Nucleus accumbens (tissue), 56 donors: Measurements from ENCODE around the gene P3H4.
A peak's percentile ranks its signal among the peaks of the same experiment; 100 is the strongest.
"Not testable (repeated sequence)": the region's sequence is repeated elsewhere in the genome, so short reads cannot be mapped to it uniquely, and the experiment has no call there.

Experiments used
- DNase-seq, 56 donors: peaks; one replicate each; lab custom pipeline; 2025; lab: John Stamatoyannopoulos, UW

Gene P3H4, protein sequence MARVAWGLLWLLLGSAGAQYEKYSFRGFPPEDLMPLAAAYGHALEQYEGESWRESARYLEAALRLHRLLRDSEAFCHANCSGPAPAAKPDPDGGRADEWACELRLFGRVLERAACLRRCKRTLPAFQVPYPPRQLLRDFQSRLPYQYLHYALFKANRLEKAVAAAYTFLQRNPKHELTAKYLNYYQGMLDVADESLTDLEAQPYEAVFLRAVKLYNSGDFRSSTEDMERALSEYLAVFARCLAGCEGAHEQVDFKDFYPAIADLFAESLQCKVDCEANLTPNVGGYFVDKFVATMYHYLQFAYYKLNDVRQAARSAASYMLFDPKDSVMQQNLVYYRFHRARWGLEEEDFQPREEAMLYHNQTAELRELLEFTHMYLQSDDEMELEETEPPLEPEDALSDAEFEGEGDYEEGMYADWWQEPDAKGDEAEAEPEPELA

DNA sequence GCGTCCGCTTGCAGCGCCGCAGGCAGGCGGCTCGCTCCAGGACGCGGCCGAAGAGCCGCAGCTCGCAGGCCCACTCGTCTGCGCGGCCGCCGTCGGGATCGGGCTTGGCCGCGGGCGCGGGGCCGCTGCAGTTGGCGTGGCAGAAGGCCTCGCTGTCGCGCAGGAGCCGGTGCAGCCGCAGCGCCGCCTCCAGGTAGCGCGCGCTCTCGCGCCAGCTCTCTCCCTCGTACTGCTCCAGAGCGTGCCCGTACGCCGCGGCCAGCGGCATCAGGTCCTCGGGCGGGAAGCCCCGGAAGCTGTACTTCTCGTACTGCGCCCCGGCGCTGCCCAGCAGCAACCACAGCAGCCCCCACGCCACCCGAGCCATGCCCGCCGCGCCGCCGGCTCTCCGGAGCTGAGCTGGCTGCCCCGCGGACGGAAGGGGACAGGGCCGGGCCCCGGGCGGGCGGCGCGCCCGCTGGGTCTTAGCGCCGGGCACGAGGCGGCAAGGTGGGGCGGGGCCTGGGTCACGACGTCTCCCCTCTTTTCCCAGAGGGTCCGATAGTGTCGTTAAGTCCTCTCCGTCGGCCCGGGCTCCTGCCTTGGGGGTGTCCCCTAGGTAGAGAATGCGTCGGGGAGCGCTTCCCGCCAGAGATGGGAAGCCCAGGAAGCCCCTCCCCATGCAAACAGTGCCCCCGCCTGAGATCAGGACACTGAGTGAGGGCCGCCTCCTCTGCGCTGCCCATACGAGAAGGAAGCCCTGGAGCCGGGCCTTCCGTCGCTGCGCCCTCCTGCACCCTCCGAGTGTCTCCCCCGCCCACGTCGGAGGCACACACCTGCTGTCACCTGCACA is at the start of gene P3H4:
Gene P3H4, minus strand, starts transcription at position 401 of the 832 bp plus-strand sequence. Its CDS starts 34 bp downstream, at position 367.
- peak in 51 of 56 donors; percentile 28 to 83 (median 63) for DNase-seq

DNA sequence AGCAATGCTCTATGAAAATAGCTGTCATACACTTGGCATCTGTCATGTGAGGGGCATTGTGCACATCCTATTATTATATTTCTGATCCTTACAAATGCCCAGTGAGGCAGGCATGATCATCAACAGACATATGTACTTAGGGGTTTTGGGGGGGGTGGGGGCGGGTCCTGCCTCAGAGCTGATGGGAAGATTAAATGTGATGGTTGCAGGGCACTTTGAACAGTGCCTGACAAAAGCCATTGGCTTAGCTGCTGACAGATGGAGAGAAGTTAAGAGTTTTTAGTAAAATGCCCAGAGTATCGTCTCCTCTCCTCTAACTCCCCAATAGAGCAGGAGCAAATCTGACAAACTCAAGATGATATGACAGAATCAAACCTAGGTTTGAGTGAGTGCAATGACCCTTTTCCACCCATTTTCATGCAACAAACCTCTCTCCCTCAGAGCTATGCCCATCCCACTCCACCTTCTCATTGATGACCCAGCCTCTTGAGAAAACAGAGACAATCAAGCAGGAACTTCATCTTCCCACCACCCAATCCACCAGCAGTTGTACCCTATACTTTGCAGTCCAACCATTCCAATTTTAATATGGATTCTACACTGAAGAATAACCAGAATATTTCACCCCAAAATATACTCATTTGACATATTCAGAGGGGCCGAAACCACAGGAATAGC is 48.6 kb upstream of the P3H4 start:
- DNase-seq, result no peak

DNA sequence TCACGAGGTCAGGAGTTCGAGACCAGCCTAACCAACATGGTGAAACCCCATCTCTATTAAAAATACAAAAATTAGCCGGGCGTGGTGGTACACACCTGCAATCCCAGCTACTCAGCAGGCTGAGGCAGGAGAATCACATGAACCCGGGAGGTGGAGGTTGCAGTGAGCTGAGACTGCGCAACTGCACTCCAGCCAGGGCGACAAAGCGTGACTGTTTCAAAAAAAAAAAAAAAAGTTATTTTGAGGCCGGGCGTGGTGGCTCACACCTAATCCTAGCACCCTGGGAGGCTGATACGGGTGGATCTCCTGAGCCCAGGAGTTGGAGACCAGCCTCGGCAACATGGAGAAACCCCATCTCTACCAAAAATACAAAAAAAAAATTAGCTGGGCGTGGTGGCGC is 39.6 kb upstream of the P3H4 start:
- not testable (repeated sequence) for DNase-seq

DNA sequence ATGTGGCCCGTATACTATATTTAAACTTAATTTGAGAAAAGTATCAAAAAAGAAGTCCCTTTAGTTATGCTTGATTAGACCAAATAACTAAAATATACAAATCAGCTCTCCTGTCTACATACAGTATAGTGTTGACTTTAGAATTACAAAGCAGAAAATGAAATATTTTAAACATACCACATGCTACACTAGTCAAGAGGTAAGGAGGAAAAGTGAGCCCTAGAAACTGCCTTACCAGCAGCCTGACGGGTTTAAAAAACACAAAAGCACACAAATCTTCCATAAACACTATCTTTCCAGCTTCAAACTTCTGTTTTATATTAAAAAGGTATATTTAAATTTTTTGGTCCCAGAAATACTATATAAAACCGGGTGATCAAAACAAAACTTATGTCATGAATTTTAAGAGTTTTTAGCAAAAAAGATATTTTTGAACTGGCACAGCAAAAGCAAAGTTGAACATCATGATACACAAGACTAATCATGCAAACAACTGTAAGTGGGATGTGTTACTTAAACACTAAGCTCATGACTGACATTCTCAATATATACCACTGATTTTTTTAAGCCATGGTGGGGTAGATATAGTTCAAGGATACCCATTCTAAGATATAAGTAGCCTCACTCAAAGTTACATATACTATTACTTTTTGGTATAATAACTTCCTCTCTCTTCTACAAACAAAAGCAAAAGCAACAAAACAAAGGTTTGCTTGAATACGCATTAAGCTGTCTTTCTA is 37.7 kb upstream of the P3H4 start:
- DNase-seq, result no peak

DNA sequence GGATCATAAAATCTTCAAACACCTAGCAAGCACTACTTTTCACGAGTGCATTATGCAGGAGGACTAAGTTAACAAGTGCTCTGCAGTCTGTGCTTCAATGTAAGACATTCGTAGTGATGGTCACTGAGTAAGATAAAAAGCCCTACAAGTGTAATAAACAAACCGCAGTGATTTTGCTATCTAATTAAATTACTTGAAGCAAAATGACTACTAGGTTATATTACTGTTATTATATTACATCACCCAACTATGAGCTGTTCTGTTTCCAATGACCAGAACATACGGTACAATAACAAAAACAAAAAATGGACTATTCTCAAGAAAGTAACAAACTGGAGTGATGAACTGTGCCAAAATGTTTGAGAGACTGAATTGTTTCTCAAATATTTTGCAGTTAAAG is 37.0 kb upstream of the P3H4 start:
- DNase-seq, result no peak

DNA sequence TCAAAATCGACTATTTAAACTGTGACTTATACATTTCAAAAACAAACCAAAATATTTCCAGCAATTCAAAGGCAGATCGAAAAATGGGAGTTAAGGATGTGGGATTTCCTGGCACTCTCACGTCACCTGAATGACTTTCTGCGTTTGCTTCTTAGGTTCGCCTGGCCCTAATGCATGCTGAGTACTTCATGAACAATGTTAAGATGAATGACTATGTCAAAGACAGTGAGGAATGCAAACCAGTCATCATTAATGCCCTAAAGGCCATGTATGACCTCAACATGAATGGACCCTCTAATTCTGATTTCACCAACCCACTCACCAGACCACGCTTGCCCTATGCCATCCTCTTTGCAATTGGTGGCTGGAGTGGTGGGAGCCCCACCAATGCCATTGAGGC is 33.2 kb upstream of the P3H4 start:
- DNase-seq, result no peak

DNA sequence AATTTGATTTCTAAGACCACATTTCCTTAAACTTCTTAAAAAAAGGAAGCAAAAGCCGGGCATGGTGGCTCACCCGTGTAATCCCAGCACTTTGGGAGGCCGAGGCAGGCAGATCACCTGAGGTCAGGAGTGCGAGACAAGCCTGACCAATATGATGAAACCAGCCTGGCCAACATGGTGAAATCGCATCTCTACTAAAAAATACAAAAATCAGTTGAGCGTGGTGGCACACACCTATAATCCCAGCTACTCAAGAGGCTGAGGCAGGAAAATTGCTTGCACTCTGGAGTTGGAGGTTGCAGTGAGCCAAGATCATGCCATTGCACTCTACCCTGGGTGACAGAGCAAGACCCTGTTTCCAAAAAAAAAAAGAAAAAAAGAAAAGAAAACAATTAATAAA is 29.0 kb upstream of the P3H4 start:
- not testable (repeated sequence) for DNase-seq

DNA sequence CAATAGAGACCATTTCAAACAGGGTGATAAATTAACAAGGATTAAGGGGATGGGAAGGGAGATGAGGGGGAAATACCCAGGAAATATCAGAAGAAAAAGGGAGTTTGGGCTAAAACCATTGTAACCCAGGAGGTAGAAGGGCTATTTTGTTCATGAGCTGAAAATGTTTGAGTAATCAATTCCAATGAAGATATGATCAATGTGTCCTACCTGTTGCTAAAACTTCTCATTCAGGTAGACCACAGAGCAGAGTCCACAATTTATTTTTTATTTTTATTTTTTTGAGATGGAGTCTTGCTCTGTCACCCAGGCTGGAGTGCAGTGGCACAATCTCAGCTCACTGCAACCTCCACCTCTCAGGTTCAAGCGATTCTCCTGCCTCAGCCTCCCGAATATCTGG is 27.7 kb upstream of the P3H4 start:
- DNase-seq, result not testable (repeated sequence)

DNA sequence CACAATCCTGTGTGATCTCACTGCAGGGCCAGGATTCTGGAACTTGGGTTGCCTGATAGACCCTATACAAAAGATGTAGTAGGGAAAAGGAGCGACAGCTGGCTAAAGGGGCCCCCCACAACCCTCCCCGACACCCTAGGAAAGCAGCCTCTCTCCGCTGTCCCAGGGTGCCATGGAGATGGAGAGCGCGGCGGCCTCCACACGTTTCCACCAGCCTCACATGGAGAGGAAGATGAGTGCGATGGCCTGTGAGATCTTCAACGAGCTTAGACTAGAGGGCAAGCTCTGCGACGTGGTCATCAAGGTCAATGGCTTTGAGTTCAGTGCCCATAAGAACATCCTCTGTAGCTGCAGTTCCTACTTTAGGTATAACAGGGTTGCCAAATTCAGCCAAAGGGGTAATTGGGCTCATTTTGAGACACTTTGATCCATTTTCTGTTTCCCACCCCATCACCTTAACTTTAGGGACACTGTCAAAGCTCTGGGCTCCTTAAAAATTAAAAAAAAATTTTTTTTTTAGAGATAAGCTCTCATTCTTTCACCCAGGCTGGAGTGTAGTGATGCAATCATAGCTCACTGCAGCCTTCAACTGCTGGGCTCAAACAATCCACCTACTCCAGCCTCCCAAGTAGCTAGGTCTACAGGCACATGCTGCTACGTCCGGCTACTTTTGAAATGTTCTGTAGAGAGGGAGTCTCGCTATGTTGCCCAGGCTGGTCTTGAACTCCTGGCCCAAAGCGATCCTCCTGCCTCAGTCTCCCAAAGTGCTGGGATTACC is 26.2 kb upstream of the P3H4 start, which contains the start of gene KLHL10:
Gene KLHL10, plus strand, starts transcription at position 65 of the 778 bp plus-strand sequence. Its CDS starts 108 bp downstream, at position 173.
- DNase-seq, result no peak

DNA sequence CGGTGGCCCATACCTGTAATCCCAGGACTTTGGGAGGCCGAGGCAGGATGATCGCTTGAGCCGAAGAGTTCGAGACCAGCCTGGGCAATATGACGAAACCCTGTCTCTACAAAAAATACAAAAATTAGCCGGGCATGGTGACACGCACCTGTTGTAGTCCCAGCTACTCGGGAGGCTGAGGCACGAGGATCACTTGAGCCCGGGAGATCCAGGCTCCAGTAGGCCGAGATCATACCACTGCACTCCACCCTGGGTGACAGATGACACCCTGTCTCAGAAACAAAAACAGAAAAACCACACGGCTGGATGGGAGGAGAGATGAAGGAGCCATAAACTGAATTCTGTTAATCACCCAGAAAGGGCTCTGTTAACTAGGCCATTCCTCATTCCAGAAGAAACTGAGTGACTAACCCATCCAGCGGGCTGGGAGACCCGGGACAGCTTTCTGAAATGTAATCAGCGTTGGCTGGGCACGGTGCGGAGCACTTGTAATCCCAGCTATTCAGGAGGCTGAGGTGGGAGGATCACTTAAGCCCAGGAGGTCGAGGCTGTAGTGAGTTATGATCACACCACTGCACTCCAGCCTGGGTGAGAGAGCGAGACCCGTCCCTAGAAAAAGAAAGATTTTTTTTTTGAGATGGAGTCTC is 24.9 kb upstream of the P3H4 start:
- no peak for DNase-seq

DNA sequence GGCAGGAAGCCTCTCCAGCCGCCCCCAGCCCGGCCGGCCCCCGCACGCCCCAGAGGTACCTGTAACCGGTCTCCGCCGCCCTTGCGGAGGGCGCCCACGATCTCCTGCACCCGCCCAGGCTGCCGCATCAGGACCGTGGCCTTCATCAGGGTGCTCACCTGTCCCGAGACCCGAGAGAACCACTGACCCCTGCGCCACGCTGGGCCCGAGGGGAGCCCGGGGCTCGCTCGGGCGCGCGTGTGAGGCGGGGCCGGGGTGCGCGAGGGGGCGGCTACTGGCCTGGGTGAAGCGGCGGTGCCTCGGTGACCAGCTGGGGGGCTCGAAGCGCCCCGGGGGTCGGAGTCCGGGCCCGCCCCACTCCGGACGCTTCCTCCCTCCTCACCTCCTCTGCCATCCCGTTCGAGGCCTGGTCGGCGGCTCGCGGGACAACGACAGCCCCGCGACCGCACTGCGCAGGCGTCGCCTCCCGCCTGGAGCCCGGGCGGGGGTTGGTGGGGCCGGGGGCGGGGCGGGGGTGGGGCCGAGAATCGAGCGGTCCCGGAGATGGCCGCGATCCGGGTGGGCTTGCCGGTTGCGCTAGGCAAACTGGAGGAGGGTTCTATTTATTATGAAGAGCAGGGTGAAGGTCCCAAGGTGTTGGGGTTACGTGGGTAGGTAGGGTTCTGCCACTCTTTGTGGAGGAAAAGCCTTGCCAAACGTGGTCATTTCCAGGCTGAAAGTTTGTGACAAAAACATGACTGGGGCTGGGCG is 24.2 kb upstream of the P3H4 start, which contains the start of gene NT5C3B:
Gene NT5C3B, minus strand, starts transcription at position 433 of the 750 bp plus-strand sequence. Its CDS starts 39 bp downstream, at position 394.
- peak in 47 of 56 donors; percentile 13 to 77 (median 44) for DNase-seq

DNA sequence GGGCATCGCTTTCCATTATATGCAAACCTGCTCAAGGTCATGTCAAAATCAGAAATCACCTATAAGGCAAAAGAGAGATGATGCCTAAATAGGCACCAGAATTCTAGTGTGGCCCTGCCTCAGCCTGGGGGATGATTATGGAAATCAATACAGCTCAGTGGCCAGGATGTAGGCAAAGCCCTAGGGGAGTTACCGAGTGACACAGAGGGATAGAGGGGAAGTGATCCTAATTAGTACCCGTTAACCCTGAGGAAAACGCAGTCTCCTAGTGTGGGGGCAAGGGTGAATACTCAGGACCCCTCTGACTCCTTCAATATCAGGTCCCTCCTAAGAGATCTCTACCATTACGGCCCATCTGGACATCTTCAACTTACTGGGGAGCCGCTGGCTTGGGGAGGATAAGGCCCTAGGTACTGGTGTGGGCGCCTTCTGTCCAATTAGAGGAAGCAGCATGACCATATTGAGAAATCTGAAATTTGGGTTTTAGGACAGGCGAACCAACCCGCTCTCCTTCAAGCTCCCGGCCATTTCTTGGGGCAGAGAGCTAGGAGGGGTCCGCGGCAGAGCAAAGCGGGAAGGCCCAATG is 23.6 kb upstream of the P3H4 start:
- peak in 2 of 56 donors; percentile 5 to 20 for DNase-seq

DNA sequence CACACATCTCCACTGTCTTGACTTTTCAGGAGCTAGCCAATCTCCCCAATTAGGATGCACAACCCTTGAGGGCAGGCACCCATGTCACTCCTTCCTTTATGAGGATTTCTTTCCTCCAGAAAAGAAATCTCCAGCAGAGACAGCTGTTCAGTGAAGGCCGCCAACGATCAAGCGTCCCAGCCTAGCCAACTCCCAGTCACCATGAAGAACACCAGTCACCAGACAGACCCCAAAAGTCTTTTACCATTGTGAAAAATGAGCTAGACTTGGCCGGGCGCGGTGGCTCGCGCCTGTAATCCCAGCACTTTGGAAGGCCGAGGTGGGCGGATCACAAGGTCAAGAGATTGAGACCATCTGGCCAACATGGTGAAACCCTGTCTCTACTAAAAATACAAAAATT is 18.2 kb upstream of the P3H4 start:
- DNase-seq, result not testable (repeated sequence)

DNA sequence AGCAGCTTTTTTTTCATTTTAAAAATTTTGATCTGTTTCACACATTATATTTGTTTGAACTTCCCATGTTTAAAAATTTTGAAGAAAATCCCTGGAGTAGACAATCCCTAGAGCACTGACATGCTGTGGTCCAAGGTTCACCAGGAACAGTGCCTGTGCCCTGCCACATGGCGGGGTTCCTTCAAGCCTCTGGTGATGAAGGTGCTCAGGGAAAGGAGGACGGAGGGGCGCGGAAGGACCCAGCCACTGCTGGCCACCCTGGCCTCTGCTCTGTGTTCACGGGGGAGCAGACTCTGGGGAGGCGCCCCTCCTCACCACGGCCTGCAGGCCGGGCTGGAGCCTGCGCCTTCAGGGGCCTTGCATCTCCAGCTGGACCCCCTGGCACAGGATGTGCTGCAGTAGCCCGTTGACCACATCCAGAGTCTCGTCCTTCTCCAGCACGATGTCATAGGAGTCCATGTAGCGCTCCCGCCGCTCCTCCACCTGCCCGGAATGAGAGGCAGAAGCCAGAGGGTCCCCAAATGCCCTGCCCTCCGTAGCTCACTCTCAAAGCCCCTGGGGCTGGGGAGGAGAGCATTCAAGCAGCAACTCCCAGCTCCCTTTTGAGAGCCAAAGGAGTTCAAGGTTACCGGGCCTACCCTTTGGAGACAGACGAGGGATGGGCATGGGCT is 13.6 kb upstream of the P3H4 start:
- DNase-seq, result no peak

DNA sequence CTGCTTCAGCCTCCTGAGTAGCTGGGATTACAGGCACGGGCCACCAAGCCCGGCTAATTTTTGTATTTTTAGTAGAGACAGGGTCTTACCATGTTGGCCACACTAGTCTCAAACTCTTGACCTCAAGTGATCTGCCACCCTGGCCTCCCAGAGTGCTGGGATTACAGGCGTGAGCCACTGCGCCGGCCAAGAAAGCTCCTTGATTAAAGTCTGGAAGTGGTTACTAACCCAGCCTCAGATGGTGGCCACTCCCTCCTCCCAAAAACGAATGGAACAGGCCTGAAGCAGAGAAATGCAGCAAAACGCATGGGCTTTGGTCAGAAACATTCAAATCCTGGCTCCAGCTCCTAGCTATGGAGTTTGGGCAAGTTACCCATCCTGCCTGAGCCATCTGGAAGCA is 12.3 kb upstream of the P3H4 start:
- no peak for DNase-seq

DNA sequence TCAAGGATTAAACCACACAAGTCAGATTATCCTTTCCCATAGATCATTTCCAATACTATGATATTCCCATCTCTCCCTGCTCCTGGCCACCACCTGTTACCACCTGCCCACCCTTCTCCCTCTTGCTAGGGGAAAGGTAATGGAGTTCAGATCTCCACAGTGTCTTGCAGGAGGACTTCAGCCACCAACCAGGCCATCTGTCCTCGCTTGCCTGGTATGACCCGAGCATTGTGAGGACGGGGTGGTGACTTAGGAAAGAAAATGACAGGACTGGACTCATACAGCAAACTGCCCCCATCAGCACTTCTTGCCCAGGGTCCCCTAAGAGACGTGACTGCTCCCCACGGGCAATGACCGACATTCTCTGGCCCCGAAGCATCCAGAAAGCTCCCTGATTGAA is 11.8 kb upstream of the P3H4 start:
- DNase-seq, result no peak

DNA sequence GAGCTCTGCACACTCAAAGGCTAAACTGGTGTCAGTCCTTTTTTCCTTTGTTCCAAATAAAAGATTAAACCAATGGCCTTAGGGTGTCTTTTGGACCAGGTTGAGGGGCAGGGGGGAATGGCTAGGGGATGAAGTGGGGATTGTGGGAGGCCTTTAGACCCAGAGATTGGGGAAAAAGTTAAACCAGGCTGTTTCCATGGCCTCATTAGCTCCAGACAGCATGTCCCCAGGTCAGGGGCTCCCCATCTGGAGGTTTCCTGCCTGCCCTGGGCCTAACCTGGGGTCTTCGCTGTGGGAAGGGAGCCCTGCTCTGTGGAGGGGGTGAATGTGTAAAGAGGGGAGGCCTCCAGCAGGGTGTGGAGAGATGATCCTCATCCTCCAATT is 11.4 kb upstream of the P3H4 start:
- DNase-seq, result no peak
